Natural killer cell (primary cell): Measurements from ENCODE around the gene CPLX1. TPM values are rescaled to one million over a fixed set of nuclear protein-coding genes. Genes with fewer than 3 reads are reported as not detected.

ENCODE experiments used
- ATAC-seq, 3 donors: fragments of 150-1000 bp in 2 of 3; fragments of 200-7000 bp in 1 of 3; cut with Tn5 transposase; 1 replicate in 1 of 3; 2 replicates in 2 of 3; pipeline ENCODE4 v1.10.0; 2021; ENCODE audit warnings: mild to moderate bottlenecking in 2 of 3, moderate library complexity in 2 of 3
- DNase-seq, 2 donors: peaks; one replicate each; pipeline versions ENCODE4 v3.0.0 to v3.0.0-alpha.2; 2013 to 2021; ENCODE audit warnings: mixed read lengths in 1 of 2
- H3K27ac ChIP-seq: one replicate; pipeline ENCODE4 v1.5.1; 2013; ENCODE audit warnings: mild to moderate bottlenecking, low read length
- H3K27me3 ChIP-seq: one replicate; pipeline ENCODE4 v1.6.1; 2013; ENCODE audit warnings: low read length; ENCODE audit not compliant: control insufficient read depth, insufficient read depth
- H3K36me3 ChIP-seq: one replicate; pipeline ENCODE4 v1.6.1; 2013; ENCODE audit warnings: low read length; ENCODE audit not compliant: control insufficient read depth, insufficient read depth
- H3K4me1 ChIP-seq: one replicate; pipeline ENCODE4 v1.6.1; 2013; ENCODE audit warnings: low read length; ENCODE audit not compliant: control insufficient read depth, insufficient read depth
- H3K4me3 ChIP-seq: one replicate; pipeline ENCODE4 v1.5.1; 2013; ENCODE audit warnings: low read length
- H3K9me3 ChIP-seq: one replicate; pipeline ENCODE4 v1.6.1; 2013; ENCODE audit warnings: low read length; ENCODE audit not compliant: control insufficient read depth, insufficient read depth
- H3K27ac Mint-ChIP-seq, 2 donors: one replicate each; pipeline ENCODE4 v1.8.0; 2022; ENCODE audit warnings: mild to moderate bottlenecking in 2 of 2, mixed read lengths in 2 of 2, moderate library complexity in 1 of 2
- H3K27me3 Mint-ChIP-seq, 2 donors: one replicate each; pipeline ENCODE4 v1.8.0; 2022; ENCODE audit warnings: low read depth in 2 of 2, mixed read lengths in 2 of 2
- H3K36me3 Mint-ChIP-seq: one replicate; pipeline ENCODE4 v1.8.0; 2022; ENCODE audit warnings: mixed read lengths
- H3K4me1 Mint-ChIP-seq, 2 donors: one replicate each; pipeline ENCODE4 v1.8.0; 2022; ENCODE audit warnings: mixed read lengths in 2 of 2
- H3K4me3 Mint-ChIP-seq: one replicate; pipeline ENCODE4 v1.8.0; 2022; ENCODE audit warnings: mild to moderate bottlenecking, moderate library complexity, mixed read lengths
- H3K9me3 Mint-ChIP-seq, 2 donors: one replicate each; pipeline ENCODE4 v1.8.0; 2022; ENCODE audit warnings: mixed read lengths in 2 of 2
- CTCF ChIP-seq: fragments of 200-600 bp; IDR thresholded peaks from one replicate; pipeline ENCODE4 v1.8.0; 2022; ENCODE audit warnings: antibody characterized with exemption
- WGBS: methylation state at CpG from one replicate; pipeline ENCODE4 v1.1.7; 2013; ENCODE audit warnings: missing lambda C conversion rate; ENCODE audit not compliant: insufficient coverage; 5-methylcytosine and 5-hydroxymethylcytosine counted together
- intact Hi-C: fragments of 100-400 bp; cut with micrococcal nuclease; formaldehyde crosslinking; loops from one replicate; pipeline ENCODE4 v1.14.2; 2022
- total RNA-seq, 4 donors: library from RNA; stranded (reverse); fragments of 120-200 nt in 1 of 4; gene quantifications; one replicate each; pipeline versions ENCODE4 v1.2.3 to v1.2.4, GENCODE V29; 2013 to 2022

CPLX1 gene
- total RNA-seq = not detected
- 0.05 TPM for total RNA-seq (2013)

- no peak within 1 kb of the TSS for H3K27ac ChIP-seq
- Mint-ChIP-seq H3K9me3 (no peaks in the 10 kb centered on the region), H3K27ac (no peak within 1 kb of the TSS), H3K4me1 (peaks cover 0 to 5% of the 10 kb centered on the region in 2 donors), H3K36me3 (no peaks in the 10 kb centered on the region), H3K27me3 (peaks cover 34 to 36% of the 10 kb centered on the region in 2 donors), H3K4me3 (peak within 1 kb of the TSS; percentile 47)
- TF ChIP-seq CTCF = no peak
- H3K4me1 ChIP-seq = peaks cover 10% of the 10 kb centered on the region
- peak in 2 of 3 donors; percentile 45 for ATAC-seq
- H3K9me3 ChIP-seq = no peaks in the 10 kb centered on the region
- no peaks in the 10 kb centered on the region for H3K36me3 ChIP-seq
- H3K4me3 ChIP-seq = no peak within 1 kb of the TSS
- 3% methylated on average over 34 of the region's 61 CpGs for WGBS
- DNase-seq = peak in 1 of 2 donors; percentile 51
- intact Hi-C loops = loop anchor here (2.0 kb wide), 1 partner anchor 43 kb away; no protein-coding TSS in a partner anchor
- H3K27me3 ChIP-seq = peaks cover 35% of the 10 kb centered on the region
Observed at GRCh38 chr4:825971-826330, at the start of gene CPLX1. Gene CPLX1, minus strand, starts transcription at chr4:826129. Its CDS starts 1,607 bp downstream, at chr4:824522.

DNA sequence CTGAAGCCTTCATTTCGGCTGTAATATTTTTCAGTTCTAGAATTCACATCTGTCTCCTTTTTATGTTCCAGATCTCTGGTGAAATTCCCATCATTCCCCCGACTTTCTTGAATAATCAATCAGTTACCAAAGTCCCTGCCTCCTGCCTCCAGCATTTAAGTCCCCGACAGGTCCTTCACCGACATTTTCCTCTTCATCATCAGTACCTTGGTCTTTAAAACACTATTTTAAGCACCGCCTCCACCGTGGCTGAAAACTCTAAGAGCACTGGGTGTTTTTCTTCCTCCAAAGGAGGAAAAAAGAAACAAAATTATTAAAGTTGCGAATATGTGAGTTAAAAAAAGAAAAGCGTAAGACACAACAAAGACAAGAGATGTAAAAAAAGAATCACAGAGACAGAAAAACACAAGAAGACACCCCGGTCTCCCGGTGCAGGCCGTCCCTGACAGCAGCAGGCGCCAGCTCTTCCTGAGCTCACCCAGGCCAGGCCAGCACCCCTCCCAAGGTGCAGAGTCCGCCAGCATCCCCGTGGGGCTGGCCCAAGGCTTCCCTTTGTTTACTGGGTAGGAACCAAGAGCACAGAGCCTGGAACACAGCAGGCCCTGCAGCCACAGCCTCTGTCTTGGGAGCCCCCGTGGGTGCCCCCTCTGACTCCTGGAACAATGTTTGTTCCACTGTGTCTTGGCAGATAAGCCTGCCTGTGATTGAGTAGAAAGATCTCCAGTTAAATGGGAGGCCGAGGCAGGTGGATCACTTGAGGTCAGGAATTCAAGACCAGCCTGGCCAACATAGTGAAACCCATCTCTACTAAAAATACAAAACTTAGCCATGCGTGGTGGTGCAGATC, 49.3 kb upstream of the CPLX1 start:
- intact Hi-C loops = no loop called here
- peaks cover 10% of the 10 kb centered on the region for H3K4me1 ChIP-seq
- Mint-ChIP-seq H3K9me3 (no peaks in the 10 kb centered on the region), H3K4me1 (peaks cover 16 to 23% of the 10 kb centered on the region in 2 donors), H3K36me3 (peaks cover 16% of the 10 kb centered on the region), H3K27ac (peak overlapping the region; percentile 50 to 66), H3K4me3 (no peak overlapping the region), H3K27me3 (no peaks in the 10 kb centered on the region)
- no peak for TF ChIP-seq CTCF
- DNase-seq (no peak), ATAC-seq (no peak)
- no peak overlapping the region for H3K4me3 ChIP-seq
- no peaks in the 10 kb centered on the region for H3K9me3 ChIP-seq
- H3K36me3 ChIP-seq = peaks cover 54% of the 10 kb centered on the region
- H3K27ac ChIP-seq = no peak overlapping the region
- no peaks in the 10 kb centered on the region for H3K27me3 ChIP-seq
- WGBS = 94% methylated on average over 16 of the region's 17 CpGs

- H3K4me3 Mint-ChIP-seq = no peak overlapping the region
- no peaks in the 10 kb centered on the region for H3K9me3 Mint-ChIP-seq
- Histone ChIP-seq H3K4me3 (no peak overlapping the region), H3K27ac (no peak overlapping the region), H3K36me3 (peaks cover 47% of the 10 kb centered on the region), H3K27me3 (no peaks in the 10 kb centered on the region), H3K4me1 (peaks cover 5% of the 10 kb centered on the region), H3K9me3 (no peaks in the 10 kb centered on the region)
- intact Hi-C loops = no loop called here
- H3K36me3 Mint-ChIP-seq = peaks cover 16% of the 10 kb centered on the region
- H3K4me1 Mint-ChIP-seq = peaks cover 4 to 12% of the 10 kb centered on the region in 2 donors
- ATAC-seq (no peak), DNase-seq (no peak)
- H3K27me3 Mint-ChIP-seq = no peaks in the 10 kb centered on the region
- 96% methylated on average over 9 of the region's 9 CpGs for WGBS
- H3K27ac Mint-ChIP-seq = peak overlapping the region in 1 of 2 donors; percentile 64
- TF ChIP-seq CTCF = no peak
Observed at GRCh38 chr4:874056-874455, 48.1 kb upstream of the CPLX1 start.
